ENCODE data around the gene TWSG1.
"Not testable (repeated sequence)": the region's sequence is repeated elsewhere in the genome, so short reads cannot be mapped to it uniquely, and the experiment has no call there.

The TWSG1 gene

DNA sequence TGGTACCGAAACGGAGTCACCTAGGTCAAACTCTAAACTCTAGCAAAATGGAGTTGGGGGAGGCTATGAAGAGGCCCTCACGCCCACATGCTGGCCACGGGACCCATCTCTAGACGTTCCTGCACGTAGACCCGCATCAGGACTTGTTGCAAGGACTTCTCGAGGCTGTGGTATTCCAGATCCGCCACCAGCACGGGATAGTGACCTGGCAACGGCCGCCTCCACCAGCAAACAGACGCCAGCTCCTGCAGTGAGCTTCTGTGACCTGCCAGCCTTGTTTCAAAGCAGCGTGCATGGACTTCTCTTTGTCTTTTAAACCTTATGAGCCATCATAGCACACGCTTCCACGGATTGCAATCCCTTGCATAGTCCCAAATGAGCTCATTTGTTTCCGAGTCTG lies 100.5 kb downstream of the TWSG1 start:
- no peak for DNase-seq
- in situ Hi-C loops (cut with HindIII; ENCODE audit: low pct_ligation_motif_present, low pct_unique_long_range_greater_than_20kb, low sequenced_read_pairs): no loop called here

DNA sequence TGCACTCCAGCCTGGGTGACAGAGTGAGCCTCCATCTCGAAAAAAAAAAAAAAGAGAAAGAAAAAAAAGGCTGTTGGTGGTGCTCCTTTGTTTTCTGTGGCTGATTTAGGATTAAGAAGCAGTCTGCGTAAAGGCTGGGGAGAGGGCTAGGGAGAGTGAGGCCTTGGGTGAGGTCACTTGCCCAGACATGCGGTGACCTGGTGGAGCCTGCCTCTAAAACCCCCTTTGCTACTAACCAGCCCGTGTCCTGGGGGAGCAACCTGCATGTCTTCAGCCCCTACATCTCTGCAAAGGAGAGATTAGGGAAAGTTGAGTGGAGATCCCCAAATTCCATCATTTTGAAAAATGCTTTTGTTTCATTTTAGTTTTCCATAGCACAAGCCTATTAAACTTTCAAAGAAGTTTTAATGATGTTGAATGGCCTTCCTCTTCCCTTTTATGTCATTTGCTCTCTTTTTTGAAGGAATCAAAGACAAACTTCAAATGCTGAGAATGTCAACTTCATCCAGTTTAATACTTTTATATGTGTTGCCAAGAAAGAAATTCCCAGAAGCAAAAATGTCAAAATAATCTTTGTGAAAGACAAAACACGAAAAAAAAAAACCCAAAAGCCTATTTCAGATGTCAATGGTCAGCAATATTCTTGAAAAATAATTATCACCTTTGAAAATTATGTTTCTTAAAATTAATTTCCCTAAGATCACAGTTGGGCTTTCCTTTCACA lies 101.8 kb downstream of the TWSG1 start:
- DNase-seq: no peak
- in situ Hi-C loops (cut with HindIII; ENCODE audit: low pct_ligation_motif_present, low pct_unique_long_range_greater_than_20kb, low sequenced_read_pairs): no loop called here

DNA sequence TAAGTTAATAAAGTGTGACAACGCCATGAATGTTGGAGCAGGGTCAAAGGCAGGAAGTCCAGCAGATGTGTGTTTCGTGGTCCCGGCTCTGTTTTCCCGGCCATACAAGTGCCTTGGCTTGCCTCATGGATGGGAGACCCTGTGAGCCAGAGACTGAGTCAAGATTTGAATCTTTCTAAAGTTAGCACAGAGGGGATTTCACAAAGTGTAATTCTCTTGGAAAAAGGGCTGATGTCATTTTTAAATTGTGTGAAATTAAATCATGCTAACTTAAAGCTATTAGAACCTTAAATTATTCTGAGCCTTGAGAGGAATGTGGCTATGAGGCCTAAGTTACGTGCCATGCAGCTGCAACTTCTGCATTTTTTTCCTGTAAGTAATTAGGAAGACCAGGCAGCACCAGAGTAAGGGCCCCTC lies 102.5 kb downstream of the TWSG1 start:
- in situ Hi-C loops (cut with HindIII; ENCODE audit: low pct_ligation_motif_present, low pct_unique_long_range_greater_than_20kb, low sequenced_read_pairs): no loop called here
- no peak for DNase-seq

DNA sequence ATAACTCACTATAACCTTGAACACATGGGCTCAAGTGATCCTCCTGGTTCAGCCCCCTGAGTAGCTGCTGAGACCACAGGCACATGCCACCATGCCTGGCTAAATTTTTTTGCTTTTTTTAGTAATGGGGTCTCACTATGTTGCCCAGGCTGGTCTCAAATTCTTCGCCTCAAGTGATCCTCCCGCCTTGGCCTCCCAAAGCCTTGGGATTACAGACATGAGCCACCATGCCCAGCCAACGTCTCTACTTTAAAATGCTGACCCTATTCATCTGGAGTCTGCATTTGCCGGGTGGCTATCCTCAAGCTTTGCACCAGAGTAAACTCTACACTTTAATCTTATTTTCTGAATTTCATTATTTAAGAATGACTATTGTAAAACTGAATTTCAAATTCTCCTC lies 103.1 kb downstream of the TWSG1 start:
- in situ Hi-C loops (cut with HindIII; ENCODE audit: low pct_ligation_motif_present, low pct_unique_long_range_greater_than_20kb, low sequenced_read_pairs): no loop called here

DNA sequence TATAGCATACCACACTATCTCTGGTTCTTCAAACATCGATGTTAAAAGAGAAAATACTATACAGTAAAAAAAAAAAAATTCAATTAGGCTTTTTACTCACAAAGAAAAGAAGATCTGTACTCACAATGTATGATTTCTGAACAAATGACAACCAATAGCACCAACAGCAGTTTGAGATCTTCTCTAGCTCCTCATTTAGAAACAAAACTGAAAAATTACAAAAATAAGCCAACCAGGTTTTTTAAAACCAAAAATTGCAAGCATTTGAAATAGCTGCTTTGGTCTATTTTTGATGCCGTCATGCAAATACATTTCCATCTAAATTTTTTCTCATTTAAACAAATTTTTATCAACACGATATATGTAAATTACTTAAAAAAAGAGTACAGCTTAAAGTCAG lies 106.5 kb downstream of the TWSG1 start:
- no peak for DNase-seq
- in situ Hi-C loops (cut with HindIII; ENCODE audit: low pct_ligation_motif_present, low pct_unique_long_range_greater_than_20kb, low sequenced_read_pairs): no loop called here

More for the DNA sequence above, 103.1 kb downstream of the TWSG1 start:
- DNase-seq: no peak

DNA sequence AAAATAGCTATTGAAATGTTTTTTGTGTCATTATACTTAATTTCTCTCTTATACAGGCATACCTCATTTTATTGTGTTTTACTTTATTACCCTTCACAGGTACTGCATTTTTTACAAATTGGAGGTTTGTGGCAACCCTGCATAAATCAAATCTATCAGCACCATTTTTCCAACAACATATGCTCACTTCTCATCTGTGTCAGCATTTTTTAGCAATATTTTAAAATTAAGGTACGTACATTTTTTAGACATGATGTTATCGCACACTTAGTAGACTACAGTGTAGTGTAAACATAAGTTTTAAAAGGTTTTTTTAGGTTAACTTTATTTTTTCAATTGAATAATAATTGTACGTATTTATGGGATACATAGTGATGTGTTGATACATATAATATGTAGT lies 110.0 kb downstream of the TWSG1 start:
- no peak for DNase-seq
- in situ Hi-C loops (cut with HindIII; ENCODE audit: low pct_ligation_motif_present, low pct_unique_long_range_greater_than_20kb, low sequenced_read_pairs): no loop called here

DNA sequence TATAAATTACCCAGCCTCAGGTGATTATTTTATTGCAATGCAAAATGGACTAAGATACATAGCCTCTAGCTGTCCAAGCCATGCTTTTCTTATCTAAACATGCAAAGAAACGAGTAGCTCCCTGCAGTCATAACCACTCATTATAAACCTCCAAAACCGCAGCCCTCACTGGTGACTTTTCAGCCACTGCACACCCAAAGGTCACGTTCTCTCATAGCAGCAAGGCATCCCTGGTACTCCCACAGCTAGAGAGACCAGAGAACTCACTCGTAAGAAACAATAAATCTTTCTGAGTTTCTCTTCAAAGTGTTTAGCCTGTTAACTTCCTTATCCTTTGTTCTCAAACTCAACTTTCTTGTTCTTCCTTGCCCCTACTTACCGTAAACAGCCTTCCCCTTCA lies 112.3 kb downstream of the TWSG1 start:
- in situ Hi-C loops (cut with HindIII; ENCODE audit: low pct_ligation_motif_present, low pct_unique_long_range_greater_than_20kb, low sequenced_read_pairs): no loop called here

DNA sequence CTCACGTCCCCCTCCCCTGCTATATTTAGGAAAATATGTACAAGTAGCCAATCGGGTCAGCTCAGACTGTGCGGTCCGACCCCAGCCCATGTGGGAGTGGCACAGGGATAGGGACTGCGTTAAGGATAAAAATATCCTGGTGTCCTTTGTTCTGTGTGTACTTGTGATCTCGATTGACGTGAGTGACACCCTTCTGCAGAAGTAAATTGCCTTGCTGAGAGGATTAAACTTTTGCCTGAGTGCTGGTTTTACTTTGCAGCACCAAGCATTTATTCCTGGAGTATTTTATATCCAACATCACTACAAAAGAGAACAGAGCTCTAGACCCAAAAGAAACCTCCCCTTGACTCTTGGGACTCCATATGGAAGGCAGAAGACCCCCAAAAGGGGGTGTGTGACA lies 112.8 kb downstream of the TWSG1 start:
- in situ Hi-C loops (cut with HindIII; ENCODE audit: low pct_ligation_motif_present, low pct_unique_long_range_greater_than_20kb, low sequenced_read_pairs): no loop called here
- no peak for DNase-seq

More for the DNA sequence above, 112.3 kb downstream of the TWSG1 start:
- no peak for DNase-seq

DNA sequence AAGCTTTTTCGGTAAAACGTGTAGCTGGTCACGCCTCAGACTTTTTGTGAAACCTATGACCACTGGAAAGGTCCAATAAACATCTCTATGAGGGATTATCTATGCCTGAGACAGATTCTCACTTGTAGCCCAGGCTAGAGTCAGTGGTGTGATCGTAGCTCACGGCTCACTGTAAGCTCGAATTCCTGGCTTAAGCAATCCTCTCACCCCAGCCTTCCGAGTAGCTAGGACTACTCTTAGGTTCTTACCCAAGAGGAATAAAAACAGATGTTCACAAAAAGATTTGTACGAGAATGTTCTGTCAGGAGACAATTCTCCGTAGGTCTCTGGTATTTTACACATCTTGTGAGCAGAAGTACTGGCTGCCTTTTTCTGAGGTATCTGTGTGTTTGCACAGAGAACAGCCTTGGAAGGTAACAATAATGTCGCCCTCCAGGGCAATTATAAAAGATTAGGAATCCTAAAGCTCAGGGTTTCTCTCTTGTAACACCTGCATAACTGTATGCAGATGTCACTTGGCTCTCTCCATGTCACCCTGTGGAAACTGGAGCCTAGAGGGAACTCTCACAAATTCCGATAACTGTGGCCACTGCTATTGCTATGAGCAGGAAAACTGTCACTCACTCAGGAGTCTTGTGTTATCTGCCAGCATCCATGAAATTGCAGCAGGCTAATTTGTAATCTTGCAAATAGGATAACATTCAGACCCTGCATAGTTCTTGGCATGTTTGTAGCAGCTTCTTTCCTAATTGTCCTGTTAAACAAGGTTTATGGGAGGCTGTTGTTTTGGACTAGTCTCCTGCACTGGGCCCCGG lies 115.2 kb downstream of the TWSG1 start:
- in situ Hi-C loops (cut with HindIII; ENCODE audit: low pct_ligation_motif_present, low pct_unique_long_range_greater_than_20kb, low sequenced_read_pairs): no loop called here
- DNase-seq: no peak

DNA sequence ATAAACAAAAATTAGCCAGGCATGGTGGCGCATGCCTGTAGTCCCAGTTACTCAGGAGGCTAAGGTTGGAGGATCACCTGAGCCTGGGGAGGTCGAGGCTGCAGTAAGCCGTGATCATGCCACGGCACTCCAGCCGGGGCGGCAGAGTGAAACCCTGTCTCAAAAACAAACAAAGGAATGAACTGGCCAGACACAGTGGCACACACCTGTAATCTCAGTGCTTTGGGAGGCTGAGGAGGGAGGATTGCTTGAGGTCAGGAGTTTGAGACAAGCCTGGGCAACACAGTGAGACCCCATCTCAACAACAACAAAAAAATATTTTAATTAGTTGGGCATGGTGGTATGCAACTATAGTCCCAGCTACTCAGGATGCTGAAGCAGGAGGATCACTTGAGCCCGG lies 116.3 kb downstream of the TWSG1 start:
- DNase-seq; in situ Hi-C loops (cut with HindIII; ENCODE audit: low pct_ligation_motif_present, low pct_unique_long_range_greater_than_20kb, low sequenced_read_pairs): not testable (repeated sequence)

All from ACHN (cell line).